GM12878 (cell line): ENCODE measurements around the gene EFNA2. TPM values are rescaled to one million over a fixed set of nuclear protein-coding genes. Genes with fewer than 3 reads are reported as not detected.

Experiments
- ATAC-seq: fragments of 200-7000 bp; cut with Tn5 transposase; 3 replicates; pipeline ENCODE4 v1.9.1; 2020; ENCODE audit warnings: mild to moderate bottlenecking, moderate library complexity
- BruUV-seq: library from RNA; stranded (reverse); fragments of 400-500 nt; replicated peaks from 2 replicates; lab custom pipeline; 2021; lab: Mats Ljungman, UMichigan
- CTCF ChIA-PET: fragments of 300-600 bp; sonication (Branson Sonifier 250); formaldehyde crosslinking; extraction: SDS; loops from one replicate; lab custom pipeline; 2021; ENCODE audit warnings: inconsistent platforms; lab: Yijun Ruan, JAX
- POLR2A ChIA-PET: fragments of 350-600 bp; formaldehyde crosslinking; extraction: SDS; loops from one replicate; lab custom pipeline; 2021; ENCODE audit warnings: inconsistent platforms; lab: Charles Lee
- RAD21 ChIA-PET: fragments of 300-600 bp; sonication (Branson Sonifier 250); formaldehyde crosslinking; loops from one replicate; lab custom pipeline; 2023; ENCODE audit warnings: antibody characterized with exemption; ENCODE audit not compliant: unreplicated experiment; lab: Charles Lee
- SMC1A ChIA-PET: fragments of 300-600 bp; sonication (Branson Sonifier 250); formaldehyde crosslinking; loops from one replicate; lab custom pipeline; 2023; ENCODE audit not compliant: unreplicated experiment, uncharacterized antibody; lab: Charles Lee
- DNase-seq: peaks from one replicate; pipeline ENCODE4 v3.0.0-alpha.2; 2011; ENCODE audit warnings: low read depth, low spot score
- FAIRE-seq: peaks from 3 replicates; lab custom pipeline; 2011; peaks lifted over from hg19 to GRCh38; lab: Jason Lieb, UNC
- H2AFZ ChIP-seq: 2 replicates; pipeline ENCODE4 v1.6.0; 2011; ENCODE audit warnings: low read depth, low read length, control low read depth; ENCODE audit not compliant: control insufficient read depth
- H3K27ac ChIP-seq: 2 replicates; pipeline ENCODE4 v1.5.1; 2011; ENCODE audit warnings: control low read depth; ENCODE audit not compliant: control insufficient read depth, insufficient read depth
- H3K27me3 ChIP-seq, 2 experiments: replicated peaks in 1 of 2; 2 replicates each; pipeline versions ENCODE4 v1.6.0 to v1.6.1; 2011; ENCODE audit warnings: low read length in 1 of 2; ENCODE audit not compliant: control insufficient read depth in 2 of 2, insufficient read depth in 2 of 2
- H3K36me3 ChIP-seq, 2 experiments: 2 replicates each; pipeline ENCODE4 v1.5.1; 2011; ENCODE audit warnings: low read length in 1 of 2; ENCODE audit not compliant: control insufficient read depth in 2 of 2, insufficient read depth in 2 of 2
- H3K4me1 ChIP-seq: 2 replicates; pipeline ENCODE4 v1.6.1; 2011; ENCODE audit warnings: mild to moderate bottlenecking, low read length, moderate library complexity, mixed read lengths; ENCODE audit not compliant: control insufficient read depth, insufficient read depth
- H3K4me2 ChIP-seq: 2 replicates; pipeline ENCODE4 v1.6.0; 2011; ENCODE audit warnings: control low read depth; ENCODE audit not compliant: control insufficient read depth, insufficient read depth
- H3K4me3 ChIP-seq: fragments of 200-600 bp; sonication (generic); 2 replicates; pipeline ENCODE4 v1.5.1; 2016
- H3K79me2 ChIP-seq: 2 replicates; pipeline ENCODE4 v1.6.0; 2011; ENCODE audit warnings: low read length; ENCODE audit not compliant: control insufficient read depth, insufficient read depth
- H3K9ac ChIP-seq: 2 replicates; pipeline ENCODE4 v1.8.0; 2011; ENCODE audit warnings: low read length, control low read depth, mixed read lengths; ENCODE audit not compliant: control insufficient read depth, insufficient read depth
- H3K9me3 ChIP-seq: replicated peaks from 3 replicates; pipeline ENCODE4 v1.5.1; 2011; ENCODE audit warnings: mild to moderate bottlenecking, low read length; ENCODE audit not compliant: control insufficient read depth, insufficient read depth
- H4K20me1 ChIP-seq: 2 replicates; pipeline ENCODE4 v1.6.0; 2011; ENCODE audit not compliant: control insufficient read depth, insufficient read depth
- BHLHE40 ChIP-seq, 2 experiments: fragments of 450-650 bp in 1 of 2; IDR thresholded peaks; 2 replicates each; pipeline ENCODE4 v1.6.1; 2011 to 2017; ENCODE audit warnings: low read depth in 2 of 2, borderline replicate concordance in 1 of 2, improper control_type of control experiment in 1 of 2, low read length in 1 of 2, mild to moderate bottlenecking in 1 of 2
- EGR1 ChIP-seq, 2 experiments: IDR thresholded peaks; 1 replicate in 1 of 2; 2 replicates in 1 of 2; pipeline ENCODE4 v1.6.1; 2011 to 2012; ENCODE audit warnings: low read depth in 2 of 2, low read length in 2 of 2, borderline replicate concordance in 1 of 2, mild to moderate bottlenecking in 1 of 2, moderate library complexity in 1 of 2
- HSF1 ChIP-seq: fragments of 150-350 bp; IDR thresholded peaks from 2 replicates; pipeline ENCODE4 v1.6.1; 2014; ENCODE audit warnings: mild to moderate bottlenecking, low read depth, low read length
- IKZF1 ChIP-seq: fragments of 450-650 bp; conservative IDR thresholded peaks from 2 replicates; pipeline ENCODE4 v1.6.1; 2017; ENCODE audit warnings: antibody characterized with exemption, mild to moderate bottlenecking
- USF1 ChIP-seq: IDR thresholded peaks from 2 replicates; pipeline ENCODE4 v1.6.1; 2011; ENCODE audit warnings: borderline replicate concordance, low read depth, mild to moderate bottlenecking, moderate library complexity, mixed read lengths, low read length; ENCODE audit not compliant: insufficient read depth; ENCODE audit errors: extremely low read length
- WGBS: methylation state at CpG from one replicate; pipeline ENCODE4 v1.1.6; 2016; ENCODE audit warnings: low lambda C conversion rate; ENCODE audit not compliant: insufficient replicate concordance, insufficient coverage; ENCODE audit errors: missing lambda C conversion rate; 5-methylcytosine and 5-hydroxymethylcytosine counted together
- in situ Hi-C: fragments of 300-500 bp; cut with MboI; formaldehyde crosslinking; loops from 9 replicates; pipeline ENCODE4 v1.14.3; 2018; ENCODE audit warnings: mixed read lengths
- intact Hi-C: fragments of 100-400 bp; cut with micrococcal nuclease; formaldehyde crosslinking; loops from one replicate; pipeline ENCODE4 v1.14.2; 2022; ENCODE audit not compliant: unreplicated experiment
- polyA plus RNA-seq, 11 experiments: library from polyadenylated mRNA; depleted of rRNA in 4 of 11; unstranded in 6 of 11; stranded (reverse) in 5 of 11; fragments of >200 nt; fragmentation: Nextera tagmentation in 4 of 11; fragmentation: Illumina TruSeq in 1 of 11; extraction: Ambion mirVana in 4 of 11; extraction: Trizol in 1 of 11; gene quantifications; 1 replicate in 1 of 11; 2 replicates in 10 of 11; pipeline versions ENCODE4 v1.2.1 to v1.2.3, GENCODE V29; 2011 to 2016; ENCODE audit warnings: inconsistent platforms in 2 of 11, missing spikeins in 2 of 11, low read depth in 1 of 11
- total RNA-seq, 4 experiments: library from RNA; depleted of rRNA in 3 of 4; stranded (reverse); fragments of >200 nt in 3 of 4; fragmentation: Illumina TruSeq in 1 of 4; extraction: Trizol in 1 of 4; gene quantifications; 2 replicates each; pipeline versions ENCODE4 v1.2.1 to v1.2.3, GENCODE V29; 2013 to 2021

Gene EFNA2
- total and polyA plus RNA-seq, 10 of the 15 experiments (the other 5 are each of a cell fraction or from before 2014, with no cell fraction given) = not detected

- Histone ChIP-seq H3K79me2 (peaks cover 9% of the 10 kb centered on the region), H3K9ac (no peak within 1 kb of the TSS; the same call in 1 of the 2 replicates)
Observed at GRCh38 chr19:1237754-1238368, 47.8 kb upstream of the EFNA2 start, which contains the start of gene CBARP. TSS of gene CBARP (minus strand) at chr19:1238005. CDS start at chr19:1236100, 1,905 bp downstream.

More at GRCh38 chr19:1237754-1238368, 47.8 kb upstream of the EFNA2 start, which contains the start of gene CBARP:
- SMC1A ChIA-PET = no interaction called here
- no peak for DNase-seq
- Histone ChIP-seq H3K27ac (no peak within 1 kb of the TSS), H3K27me3 (peaks cover 0 to 10% of the 10 kb centered on the region in 2 experiments; a peak in 3 of 4 replicates), H3K4me3 (peak within 1 kb of the TSS; percentile 36; the same call in 1 of the 2 replicates), H3K4me1 (peaks cover 12% of the 10 kb centered on the region), H4K20me1 (no peaks in the 10 kb centered on the region), H3K9me3 (no peaks in the 10 kb centered on the region; the same call in 2 of the 3 replicates), H2AFZ (no peak within 1 kb of the TSS; the same call in 1 of the 2 replicates), H3K4me2 (peak within 1 kb of the TSS; percentile 22; the same call in 1 of the 2 replicates), H3K36me3 (no peaks in the 10 kb centered on the region)
- no peak for FAIRE-seq
- RAD21 ChIA-PET = interaction anchor here (0.6 to 1.2 kb wide), 3 partner anchors 17 to 125 kb away, joined by 3 to 4 read pairs (median 3); no protein-coding TSS in a partner anchor
- 3% methylated on average over 37 of the region's 87 CpGs for WGBS
- BruUV-seq = no TSS peak
- in situ Hi-C loops = no loop called here
- intact Hi-C loops = no loop called here
- CTCF ChIA-PET = interaction anchor here (0.7 to 1.3 kb wide), 2 partner anchors 24 to 78 kb away, joined by 3 read pairs; no protein-coding TSS in a partner anchor
- peak; percentile 57 for TF ChIP-seq USF1
- TF ChIP-seq BHLHE40 (IDR thresholded peaks at IDR 0.05; ENCODE audit: borderline replicate concordance in 1 of 2, low read depth in 2 of 2, low read length in 1 of 2) = peak; percentile 63 to 95; a peak in 3 of 4 replicates
- peak in 1 of 2 experiments; percentile 54; a peak in 1 of 3 replicates for TF ChIP-seq EGR1 (IDR thresholded peaks at IDR 0.05; ENCODE audit: borderline replicate concordance in 1 of 2, low read depth in 2 of 2, low read length in 2 of 2)
- TF ChIP-seq IKZF1 = 0 out of 2 replicates have a peak, but pooled peaks have one; percentile 25
- TF ChIP-seq HSF1 = no peak
- POLR2A ChIA-PET = interaction anchor here (0.6 to 0.7 kb wide), 2 partner anchors 52 to 141 kb away, joined by 3 read pairs; no protein-coding TSS in a partner anchor
- no peak for ATAC-seq
